ENCODE measurements around the gene DAGLB. TPM values are rescaled to one million over a fixed set of nuclear protein-coding genes. Genes with fewer than 3 reads are reported as not detected.

Gene DAGLB
- total and polyA plus RNA-seq, 2 donors, result 11.1 to 19.4 TPM

- Histone ChIP-seq H3K4me1 (ENCODE audit: control insufficient read depth in 2 of 2, insufficient read depth in 2 of 2, low read length in 2 of 2) (peaks cover 0 to 2% of the 10 kb centered on the region in 2 donors), H3K9me3 (ENCODE audit: control insufficient read depth in 2 of 2, insufficient read depth in 1 of 2, low read length in 1 of 2) (no peaks in the 10 kb centered on the region), H3K4me3 (ENCODE audit: low read length in 2 of 2) (no peak overlapping the region), H3K36me3 (ENCODE audit: control insufficient read depth in 2 of 2, insufficient read depth in 2 of 2, low read length in 1 of 2) (peaks cover 61 to 69% of the 10 kb centered on the region in 2 donors), H3K27ac (ENCODE audit: low read depth in 1 of 2, low read length in 1 of 2) (no peak overlapping the region), H3K27me3 (ENCODE audit: control insufficient read depth in 2 of 2, insufficient read depth in 1 of 2, low read length in 1 of 2) (no peaks in the 10 kb centered on the region)
- WGBS, result 94% methylated on average over 10 of the region's 10 CpGs
- DNase-seq (ENCODE audit: low read depth in 6 of 9, low spot score in 9 of 9), result no peak
Measured at GRCh38 chr7:6430271-6430940, 17.3 kb downstream of the DAGLB start.

DNA sequence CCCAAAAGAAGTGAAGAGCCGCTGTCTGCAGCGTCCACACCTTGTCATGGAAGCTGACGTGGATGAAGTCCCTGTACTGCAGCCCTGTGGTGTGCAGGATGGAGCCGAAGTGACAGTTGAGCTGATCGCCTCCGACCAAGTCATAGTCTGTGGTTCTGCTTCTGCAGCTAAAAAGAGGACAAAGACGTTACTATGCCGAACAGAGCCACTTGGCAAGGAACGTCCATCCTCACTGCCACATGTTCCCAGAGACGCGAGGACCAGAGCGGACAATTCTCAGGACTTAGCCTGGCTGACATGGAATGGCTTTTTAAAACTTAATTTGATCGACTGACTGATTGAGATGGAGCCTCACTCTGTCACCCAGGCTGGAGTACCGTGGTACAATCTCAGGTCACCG, 21.8 kb downstream of the DAGLB start:
- no peaks in the 10 kb centered on the region for H3K27me3 ChIP-seq (ENCODE audit: control insufficient read depth in 2 of 2, insufficient read depth in 1 of 2, low read length in 1 of 2)
- peaks cover 63 to 70% of the 10 kb centered on the region in 2 donors for H3K36me3 ChIP-seq (ENCODE audit: control insufficient read depth in 2 of 2, insufficient read depth in 2 of 2, low read length in 1 of 2)
- H3K27ac ChIP-seq (ENCODE audit: low read depth in 1 of 2, low read length in 1 of 2), result no peak overlapping the region
- peaks cover 0 to 9% of the 10 kb centered on the region in 2 donors for H3K9me3 ChIP-seq (ENCODE audit: control insufficient read depth in 2 of 2, insufficient read depth in 1 of 2, low read length in 1 of 2)
- WGBS, result 91% methylated on average over 15 of the region's 15 CpGs
- H3K4me1 ChIP-seq (ENCODE audit: control insufficient read depth in 2 of 2, insufficient read depth in 2 of 2, low read length in 2 of 2), result peaks cover 0 to 6% of the 10 kb centered on the region in 2 donors
- no peak overlapping the region for H3K4me3 ChIP-seq (ENCODE audit: low read length in 2 of 2)
- no peak for DNase-seq (ENCODE audit: low read depth in 6 of 9, low spot score in 9 of 9)

- no peaks in the 10 kb centered on the region for H3K27me3 ChIP-seq (ENCODE audit: control insufficient read depth in 2 of 2, insufficient read depth in 1 of 2, low read length in 1 of 2)
- WGBS, result 89% methylated on average over 18 of the region's 18 CpGs
- peaks cover 61 to 80% of the 10 kb centered on the region in 2 donors for H3K36me3 ChIP-seq (ENCODE audit: control insufficient read depth in 2 of 2, insufficient read depth in 2 of 2, low read length in 1 of 2)
- peaks cover 0 to 12% of the 10 kb centered on the region in 2 donors for H3K9me3 ChIP-seq (ENCODE audit: control insufficient read depth in 2 of 2, insufficient read depth in 1 of 2, low read length in 1 of 2)
- DNase-seq (ENCODE audit: low read depth in 6 of 9, low spot score in 9 of 9), result peak in 1 of 9 donors; percentile 28
- H3K4me1 ChIP-seq (ENCODE audit: control insufficient read depth in 2 of 2, insufficient read depth in 2 of 2, low read length in 2 of 2), result peaks cover 0 to 10% of the 10 kb centered on the region in 2 donors
- H3K27ac ChIP-seq (ENCODE audit: low read depth in 1 of 2, low read length in 1 of 2), result peak overlapping the region; percentile 60 to 63
- no peak overlapping the region for H3K4me3 ChIP-seq (ENCODE audit: low read length in 2 of 2)
Measured at GRCh38 chr7:6423942-6424701, 23.6 kb downstream of the DAGLB start.

DNA sequence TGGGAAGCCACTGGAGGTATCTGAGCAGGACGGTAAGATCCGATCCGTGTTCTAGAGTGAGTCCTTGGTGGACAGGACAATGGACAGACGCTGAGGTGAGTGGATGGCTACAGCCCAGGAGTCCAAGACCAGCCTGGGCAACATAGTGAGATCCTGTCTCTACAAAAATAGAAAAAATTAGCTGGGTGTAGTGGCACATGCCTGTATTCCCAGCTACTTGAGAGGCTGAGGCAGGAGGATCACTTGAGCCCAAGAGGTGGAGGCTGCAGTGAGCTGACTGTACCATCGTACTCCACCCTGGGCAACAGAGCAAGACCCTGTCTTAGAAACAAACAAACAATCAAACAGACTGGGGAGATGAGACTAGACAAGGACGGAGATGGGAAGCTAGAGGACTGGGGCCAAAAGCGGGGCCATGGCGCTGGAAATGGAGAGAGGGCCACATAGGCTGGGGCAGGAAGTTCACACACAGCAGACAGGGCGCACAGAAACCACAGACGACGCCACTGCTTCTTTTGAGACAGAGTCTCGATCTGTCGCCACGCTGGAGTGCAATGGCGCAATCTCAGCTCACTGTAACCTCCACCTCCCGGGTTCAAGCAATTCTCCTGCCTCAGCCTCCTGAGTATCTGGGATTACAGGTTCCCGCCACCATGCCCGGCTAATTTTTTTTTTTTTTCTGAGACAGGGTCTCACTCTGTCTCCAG, 24.7 kb downstream of the DAGLB start:
- no peak overlapping the region for H3K4me3 ChIP-seq (ENCODE audit: low read length in 2 of 2)
- H3K27ac ChIP-seq (ENCODE audit: low read depth in 1 of 2, low read length in 1 of 2), result no peak overlapping the region
- peaks cover 56 to 70% of the 10 kb centered on the region in 2 donors for H3K36me3 ChIP-seq (ENCODE audit: control insufficient read depth in 2 of 2, insufficient read depth in 2 of 2, low read length in 1 of 2)
- no peaks in the 10 kb centered on the region for H3K27me3 ChIP-seq (ENCODE audit: control insufficient read depth in 2 of 2, insufficient read depth in 1 of 2, low read length in 1 of 2)
- H3K4me1 ChIP-seq (ENCODE audit: control insufficient read depth in 2 of 2, insufficient read depth in 2 of 2, low read length in 2 of 2), result peaks cover 0 to 10% of the 10 kb centered on the region in 2 donors
- WGBS, result 84% methylated on average over 18 of the region's 18 CpGs
- H3K9me3 ChIP-seq (ENCODE audit: control insufficient read depth in 2 of 2, insufficient read depth in 1 of 2, low read length in 1 of 2), result peaks cover 0 to 12% of the 10 kb centered on the region in 2 donors
- DNase-seq (ENCODE audit: low read depth in 6 of 9, low spot score in 9 of 9), result no peak

GRCh38 chr7:6422095-6422494, 25.7 kb downstream of the DAGLB start:
- no peak overlapping the region for H3K4me3 ChIP-seq (ENCODE audit: low read length in 2 of 2)
- no peak overlapping the region for H3K27ac ChIP-seq (ENCODE audit: low read depth in 1 of 2, low read length in 1 of 2)
- peaks cover 0 to 12% of the 10 kb centered on the region in 2 donors for H3K9me3 ChIP-seq (ENCODE audit: control insufficient read depth in 2 of 2, insufficient read depth in 1 of 2, low read length in 1 of 2)
- 98% methylated on average over 16 of the region's 16 CpGs for WGBS
- H3K4me1 ChIP-seq (ENCODE audit: control insufficient read depth in 2 of 2, insufficient read depth in 2 of 2, low read length in 2 of 2), result peaks cover 0 to 10% of the 10 kb centered on the region in 2 donors
- H3K27me3 ChIP-seq (ENCODE audit: control insufficient read depth in 2 of 2, insufficient read depth in 1 of 2, low read length in 1 of 2), result no peaks in the 10 kb centered on the region
- H3K36me3 ChIP-seq (ENCODE audit: control insufficient read depth in 2 of 2, insufficient read depth in 2 of 2, low read length in 1 of 2), result peaks cover 48 to 66% of the 10 kb centered on the region in 2 donors
- DNase-seq (ENCODE audit: low read depth in 6 of 9, low spot score in 9 of 9), result no peak

GRCh38 chr7:6420680-6421079, 27.1 kb downstream of the DAGLB start:
- Histone ChIP-seq H3K27me3 (ENCODE audit: control insufficient read depth in 2 of 2, insufficient read depth in 1 of 2, low read length in 1 of 2) (no peaks in the 10 kb centered on the region), H3K27ac (ENCODE audit: low read depth in 1 of 2, low read length in 1 of 2) (no peak overlapping the region), H3K9me3 (ENCODE audit: control insufficient read depth in 2 of 2, insufficient read depth in 1 of 2, low read length in 1 of 2) (peaks cover 0 to 12% of the 10 kb centered on the region in 2 donors), H3K4me3 (ENCODE audit: low read length in 2 of 2) (no peak overlapping the region), H3K36me3 (ENCODE audit: control insufficient read depth in 2 of 2, insufficient read depth in 2 of 2, low read length in 1 of 2) (peaks cover 49 to 66% of the 10 kb centered on the region in 2 donors), H3K4me1 (ENCODE audit: control insufficient read depth in 2 of 2, insufficient read depth in 2 of 2, low read length in 2 of 2) (peaks cover 0 to 10% of the 10 kb centered on the region in 2 donors)
- no peak for DNase-seq (ENCODE audit: low read depth in 6 of 9, low spot score in 9 of 9)
- 97% methylated on average over 10 of the region's 10 CpGs for WGBS

DNA sequence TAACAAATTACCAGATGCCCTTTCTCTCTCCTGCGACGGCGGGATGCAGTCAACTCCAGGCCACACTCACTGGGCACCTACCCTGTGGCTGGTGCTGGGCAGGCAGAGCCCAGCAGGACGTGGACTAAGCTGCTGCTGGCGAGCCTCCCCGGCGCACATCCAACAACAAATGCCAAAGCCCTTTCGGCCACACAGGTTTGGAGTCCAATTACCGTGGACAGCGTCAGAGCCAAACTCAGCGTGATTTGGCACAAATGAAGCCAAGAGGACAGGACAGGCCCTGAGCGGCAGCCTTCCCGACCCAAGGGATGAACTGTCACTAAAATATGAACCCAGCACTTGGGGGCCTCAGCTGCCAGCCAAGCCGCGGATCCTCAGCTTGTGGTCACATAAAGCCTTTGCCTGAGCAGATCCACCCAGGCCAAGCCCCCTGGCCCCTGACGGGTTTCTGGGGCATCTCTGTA, 28.4 kb downstream of the DAGLB start:
- H3K9me3 ChIP-seq (ENCODE audit: control insufficient read depth in 2 of 2, insufficient read depth in 1 of 2, low read length in 1 of 2), result peaks cover 0 to 12% of the 10 kb centered on the region in 2 donors
- peak overlapping the region; percentile 37 to 58 for H3K27ac ChIP-seq (ENCODE audit: low read depth in 1 of 2, low read length in 1 of 2)
- H3K4me1 ChIP-seq (ENCODE audit: control insufficient read depth in 2 of 2, insufficient read depth in 2 of 2, low read length in 2 of 2), result peaks cover 0 to 4% of the 10 kb centered on the region in 2 donors
- H3K4me3 ChIP-seq (ENCODE audit: low read length in 2 of 2), result no peak overlapping the region
- DNase-seq (ENCODE audit: low read depth in 6 of 9, low spot score in 9 of 9), result no peak
- WGBS, result 98% methylated on average over 16 of the region's 16 CpGs
- H3K36me3 ChIP-seq (ENCODE audit: control insufficient read depth in 2 of 2, insufficient read depth in 2 of 2, low read length in 1 of 2), result peaks cover 39 to 65% of the 10 kb centered on the region in 2 donors
- no peaks in the 10 kb centered on the region for H3K27me3 ChIP-seq (ENCODE audit: control insufficient read depth in 2 of 2, insufficient read depth in 1 of 2, low read length in 1 of 2)

GRCh38 chr7:6417408-6417807, 30.3 kb downstream of the DAGLB start:
- no peaks in the 10 kb centered on the region for H3K27me3 ChIP-seq (ENCODE audit: control insufficient read depth in 2 of 2, insufficient read depth in 1 of 2, low read length in 1 of 2)
- peaks cover 0 to 12% of the 10 kb centered on the region in 2 donors for H3K9me3 ChIP-seq (ENCODE audit: control insufficient read depth in 2 of 2, insufficient read depth in 1 of 2, low read length in 1 of 2)
- peaks cover 47 to 63% of the 10 kb centered on the region in 2 donors for H3K36me3 ChIP-seq (ENCODE audit: control insufficient read depth in 2 of 2, insufficient read depth in 2 of 2, low read length in 1 of 2)
- H3K27ac ChIP-seq (ENCODE audit: low read depth in 1 of 2, low read length in 1 of 2), result no peak overlapping the region
- DNase-seq (ENCODE audit: low read depth in 6 of 9, low spot score in 9 of 9), result no peak
- H3K4me1 ChIP-seq (ENCODE audit: control insufficient read depth in 2 of 2, insufficient read depth in 2 of 2, low read length in 2 of 2), result peaks cover 0 to 4% of the 10 kb centered on the region in 2 donors
- WGBS, result 99% methylated on average over 5 of the region's 5 CpGs
- no peak overlapping the region for H3K4me3 ChIP-seq (ENCODE audit: low read length in 2 of 2)

All from thymus (tissue), 11 donors.